ENCODE measurements around the gene CAMK2A.

- no peak for TF ChIP-seq EZH2phosphoT487 (IDR thresholded peaks at IDR 0.05; ENCODE audit: unreplicated experiment)
- no peak for TF ChIP-seq CTCF (conservative IDR thresholded peaks at IDR 0.05; ENCODE audit: low read depth in 2 of 2)
- no peak for TF ChIP-seq CREB1 (CRISPR knock-in tag; IDR thresholded peaks at IDR 0.05; ENCODE audit: low read depth)
- no peak for TF ChIP-seq REST (IDR thresholded peaks at IDR 0.05; ENCODE audit: unreplicated experiment)
- TF ChIP-seq EZH2 (IDR thresholded peaks at IDR 0.05; ENCODE audit: low read depth, unreplicated experiment) = no peak
- no peak for TF ChIP-seq JUNB (IDR thresholded peaks at IDR 0.05; ENCODE audit: unreplicated experiment)
- TF ChIP-seq ZNF331 (CRISPR knock-in tag; IDR thresholded peaks at IDR 0.05; ENCODE audit: low read depth) = no peak
- no peak for TF ChIP-seq POLR2AphosphoS5 (IDR thresholded peaks at IDR 0.05; ENCODE audit: low read depth)
- TF ChIP-seq ZNF462 (CRISPR knock-in tag; IDR thresholded peaks at IDR 0.05) = no peak
Observed at GRCh38 chr5:150309886-150310239, 20.3 kb upstream of the CAMK2A start.
